Coronary artery (tissue), 2 donors: Measurements from ENCODE around the gene INPPL1.

Experiments
- DNase-seq: peaks from one replicate; pipeline ENCODE4 v3.0.0-alpha.2; 2017; ENCODE audit warnings: low spot score
- H3K27ac ChIP-seq, 2 donors: fragments of 200-600 bp; sonication (generic); one replicate each; pipeline ENCODE4 v1.5.1; 2016 to 2019
- H3K4me3 ChIP-seq: fragments of 200-600 bp; sonication (generic); 2 replicates; pipeline ENCODE4 v1.5.1; 2016; ENCODE audit warnings: mild to moderate bottlenecking, moderate library complexity
- TF ChIP-seq, protein P1 (sequence below): fragments of 200-600 bp; sonication (generic); IDR thresholded peaks from one replicate; pipeline ENCODE4 v1.5.1; 2019; ENCODE audit warnings: antibody characterized with exemption

INPPL1 gene

DNA sequence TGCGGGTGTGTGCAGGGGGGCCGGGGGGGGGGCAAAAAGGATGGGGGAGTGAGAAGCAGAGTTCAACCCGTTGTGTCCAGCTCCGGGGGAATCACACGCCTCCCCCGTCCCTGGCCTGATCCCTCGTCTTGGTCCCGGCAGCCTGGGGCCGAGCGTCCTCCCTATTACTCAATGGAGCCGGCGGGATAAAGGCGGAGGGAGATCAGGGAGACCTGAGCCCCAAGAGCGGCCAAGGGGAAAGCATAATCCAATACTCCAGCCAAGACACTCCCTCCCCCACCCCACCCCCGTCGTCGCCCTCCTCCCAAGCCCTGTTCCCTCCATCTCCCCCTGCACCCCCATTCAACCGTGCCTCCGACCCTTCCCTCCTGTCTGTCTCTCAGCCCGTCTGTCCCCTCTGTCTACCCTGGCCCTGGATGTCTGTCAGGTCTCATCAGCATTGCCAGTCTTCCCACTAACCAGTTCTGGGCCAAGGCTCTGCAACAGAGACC, 16.8 kb downstream of the INPPL1 start:
- Histone ChIP-seq H3K27ac (no peak overlapping the region), H3K4me3 (peak overlapping the region; percentile 71)
- peak; percentile 72 for DNase-seq
- TF ChIP-seq, protein P1, sequence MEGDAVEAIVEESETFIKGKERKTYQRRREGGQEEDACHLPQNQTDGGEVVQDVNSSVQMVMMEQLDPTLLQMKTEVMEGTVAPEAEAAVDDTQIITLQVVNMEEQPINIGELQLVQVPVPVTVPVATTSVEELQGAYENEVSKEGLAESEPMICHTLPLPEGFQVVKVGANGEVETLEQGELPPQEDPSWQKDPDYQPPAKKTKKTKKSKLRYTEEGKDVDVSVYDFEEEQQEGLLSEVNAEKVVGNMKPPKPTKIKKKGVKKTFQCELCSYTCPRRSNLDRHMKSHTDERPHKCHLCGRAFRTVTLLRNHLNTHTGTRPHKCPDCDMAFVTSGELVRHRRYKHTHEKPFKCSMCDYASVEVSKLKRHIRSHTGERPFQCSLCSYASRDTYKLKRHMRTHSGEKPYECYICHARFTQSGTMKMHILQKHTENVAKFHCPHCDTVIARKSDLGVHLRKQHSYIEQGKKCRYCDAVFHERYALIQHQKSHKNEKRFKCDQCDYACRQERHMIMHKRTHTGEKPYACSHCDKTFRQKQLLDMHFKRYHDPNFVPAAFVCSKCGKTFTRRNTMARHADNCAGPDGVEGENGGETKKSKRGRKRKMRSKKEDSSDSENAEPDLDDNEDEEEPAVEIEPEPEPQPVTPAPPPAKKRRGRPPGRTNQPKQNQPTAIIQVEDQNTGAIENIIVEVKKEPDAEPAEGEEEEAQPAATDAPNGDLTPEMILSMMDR = no peak

DNA sequence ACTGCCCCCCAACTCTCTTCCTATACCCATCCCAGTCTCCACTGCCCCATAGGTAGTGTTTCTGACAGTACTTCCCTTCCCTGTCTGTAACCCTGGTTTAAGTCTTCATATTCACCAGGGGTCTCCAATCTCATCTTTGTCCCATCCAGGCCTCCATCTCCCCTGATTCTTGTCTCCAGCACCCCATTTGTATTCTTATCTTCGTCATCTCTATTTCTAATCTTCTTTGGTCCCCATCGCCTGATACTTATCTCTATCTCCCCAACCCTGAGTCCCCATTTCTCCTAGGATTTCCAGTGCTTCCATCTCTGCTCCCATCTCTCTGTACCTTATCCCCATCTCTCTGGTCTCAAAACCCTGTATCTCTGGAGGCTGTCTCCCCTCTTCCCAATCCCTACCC, 17.6 kb downstream of the INPPL1 start:
- no peak overlapping the region for H3K27ac ChIP-seq
- no peak for DNase-seq
- no peak overlapping the region for H3K4me3 ChIP-seq
- TF ChIP-seq, protein P1 = no peak

DNA sequence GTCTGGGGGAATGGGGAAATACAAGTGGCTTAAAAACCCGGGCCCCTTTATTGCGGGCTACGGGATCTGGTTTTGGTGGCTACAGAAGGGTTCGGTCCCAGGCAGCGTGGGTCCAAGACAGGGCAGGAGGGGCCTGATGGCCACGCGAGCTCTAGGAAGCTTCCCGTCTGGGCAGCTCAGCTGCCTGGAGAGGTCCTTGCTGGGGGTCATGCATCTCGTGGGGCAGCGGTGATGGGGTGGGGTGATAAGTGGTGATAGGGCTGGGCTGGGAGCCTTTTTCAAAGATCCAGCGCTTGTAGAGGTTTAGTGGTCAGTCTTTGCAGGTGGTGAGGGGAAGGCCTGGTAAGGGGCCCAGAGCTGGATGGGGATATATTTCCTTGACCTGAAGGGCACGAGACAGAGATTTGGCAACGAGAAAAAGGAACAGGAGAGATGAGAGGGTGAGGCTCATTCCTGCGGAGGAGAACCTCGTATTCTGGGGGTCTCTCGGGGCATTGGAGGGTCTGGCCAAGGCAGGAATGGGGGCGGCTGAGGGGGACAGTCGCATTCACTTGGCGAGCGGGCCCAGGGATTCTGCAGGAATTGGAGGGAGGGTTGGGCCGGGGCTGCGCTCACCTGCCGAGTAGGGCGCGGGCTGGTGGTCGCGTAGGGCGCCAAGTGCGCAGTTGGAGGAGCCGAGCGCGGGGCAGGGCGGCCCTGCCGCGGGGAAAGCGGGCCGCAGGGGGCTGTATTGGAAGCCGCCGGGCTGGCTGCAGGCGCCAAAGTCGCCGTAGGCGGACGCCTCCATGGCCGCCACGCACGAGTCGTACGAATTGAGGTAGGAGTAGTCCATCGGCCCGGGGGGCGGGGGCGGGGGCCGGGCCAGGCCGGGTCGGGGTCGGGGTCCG, 18.8 kb downstream of the INPPL1 start:
- H3K27ac ChIP-seq = no peak overlapping the region
- DNase-seq = no peak
- H3K4me3 ChIP-seq = peak overlapping the region; percentile 54
- TF ChIP-seq, protein P1 = no peak

DNA sequence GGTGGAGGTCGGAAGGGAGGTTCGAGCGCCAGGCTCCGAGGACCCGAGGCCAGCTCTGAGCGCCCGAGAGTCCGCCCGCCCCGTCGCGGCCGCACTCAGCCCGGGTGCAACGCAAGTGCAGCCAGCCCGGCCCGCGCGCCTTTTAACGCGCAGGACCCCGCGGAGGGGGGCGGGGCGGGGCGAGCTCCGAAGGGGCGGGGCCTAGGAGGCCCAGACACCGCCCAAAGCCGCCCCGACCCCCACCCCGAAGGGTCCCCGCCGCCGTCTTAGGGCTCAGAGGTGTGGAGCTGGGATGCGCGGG, 19.4 kb downstream of the INPPL1 start, which contains the start of gene PHOX2A:
Gene PHOX2A (minus strand): TSS at position 117 of the 301 bp plus-strand sequence. CDS start 172 bp downstream, outside the sequence.
- peak within 1 kb of the TSS; percentile 54 for H3K4me3 ChIP-seq
- no peak for DNase-seq

DNA sequence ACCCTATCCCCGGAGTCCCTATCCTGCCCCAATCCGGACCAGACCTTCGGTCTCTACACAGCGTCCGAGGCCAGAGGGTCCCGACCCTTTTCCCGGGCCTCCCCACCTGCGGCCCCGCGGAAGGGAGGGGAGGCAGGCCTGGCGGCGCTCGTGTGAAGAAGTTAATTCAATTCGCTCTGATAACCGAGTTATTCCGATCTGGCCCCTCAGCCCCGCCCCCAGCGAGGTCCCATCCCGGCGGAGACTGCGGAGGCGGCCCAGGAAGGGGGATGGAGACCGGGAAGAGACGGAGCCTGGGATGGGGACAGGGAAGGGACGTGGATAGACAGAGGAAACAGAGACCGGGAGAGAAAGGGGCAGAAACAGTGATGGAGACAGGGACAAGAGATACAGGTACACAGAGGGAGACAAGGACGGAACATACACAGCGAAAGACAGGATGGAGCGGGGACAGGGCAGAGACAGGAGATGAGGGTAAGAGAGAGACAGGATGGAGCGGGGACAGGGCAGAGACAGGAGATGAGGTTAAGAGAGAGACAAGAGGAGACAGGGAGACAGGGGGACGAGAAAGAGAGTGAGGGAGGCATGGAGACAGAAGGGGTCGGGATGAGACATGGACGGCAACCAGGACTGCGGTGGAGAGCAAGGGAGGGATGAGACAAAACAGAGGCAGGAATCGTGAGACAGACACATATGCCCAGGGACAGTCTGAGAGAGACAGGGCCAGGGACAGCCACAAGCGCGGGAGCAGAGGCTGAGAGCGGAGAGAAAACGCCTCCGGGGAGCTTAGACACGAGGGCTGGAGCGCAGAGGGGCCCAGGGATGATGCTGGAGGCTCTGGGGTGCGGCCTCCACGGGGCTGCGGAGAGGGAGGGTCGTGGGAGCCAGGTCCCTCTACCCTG, 20.0 kb downstream of the INPPL1 start:
- TF ChIP-seq, protein P1 = no peak
- Histone ChIP-seq H3K4me3 (peak overlapping the region; percentile 54), H3K27ac (no peak overlapping the region)
- DNase-seq = no peak

More for the DNA sequence above, 19.4 kb downstream of the INPPL1 start, which contains the start of gene PHOX2A:
- H3K27ac ChIP-seq = no peak within 1 kb of the TSS
- TF ChIP-seq, protein P1 = no peak

DNA sequence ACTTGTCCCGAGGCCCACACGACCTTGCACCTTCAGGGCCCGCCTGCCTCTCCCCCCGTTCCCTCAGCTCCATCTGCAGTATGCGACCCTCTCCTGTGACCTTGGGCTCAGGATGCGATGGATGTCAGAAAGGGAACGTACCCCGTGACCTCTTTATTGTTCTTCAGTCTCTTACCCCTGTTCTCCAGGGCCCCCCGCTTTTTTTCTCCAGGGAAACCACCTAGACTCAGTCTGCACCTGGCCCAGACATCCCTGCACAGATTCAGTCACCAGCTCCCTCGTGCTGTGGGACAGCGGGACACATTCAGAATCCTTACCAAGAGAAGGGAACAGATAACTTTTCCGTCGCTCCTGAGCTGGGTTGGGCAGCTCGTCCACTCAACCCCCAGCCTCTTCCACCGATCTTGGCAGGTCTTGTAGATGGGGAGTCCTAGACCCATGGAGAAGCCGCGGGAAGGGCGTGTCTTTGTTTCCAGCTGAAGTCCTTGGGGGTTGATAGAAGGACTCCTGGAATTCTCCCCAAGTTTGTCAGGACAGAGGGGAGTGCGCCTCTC, 20.8 kb downstream of the INPPL1 start:
- no peak overlapping the region for H3K4me3 ChIP-seq
- DNase-seq = no peak
- TF ChIP-seq, protein P1 = no peak
- no peak overlapping the region for H3K27ac ChIP-seq
